ENCODE measurements around the gene PTPN11. TPM values are rescaled to one million over a fixed set of nuclear protein-coding genes. Genes with fewer than 3 reads are reported as not detected.

Gene PTPN11
- total RNA-seq, 1 donor from 2014 or later: 86.3 TPM

DNA sequence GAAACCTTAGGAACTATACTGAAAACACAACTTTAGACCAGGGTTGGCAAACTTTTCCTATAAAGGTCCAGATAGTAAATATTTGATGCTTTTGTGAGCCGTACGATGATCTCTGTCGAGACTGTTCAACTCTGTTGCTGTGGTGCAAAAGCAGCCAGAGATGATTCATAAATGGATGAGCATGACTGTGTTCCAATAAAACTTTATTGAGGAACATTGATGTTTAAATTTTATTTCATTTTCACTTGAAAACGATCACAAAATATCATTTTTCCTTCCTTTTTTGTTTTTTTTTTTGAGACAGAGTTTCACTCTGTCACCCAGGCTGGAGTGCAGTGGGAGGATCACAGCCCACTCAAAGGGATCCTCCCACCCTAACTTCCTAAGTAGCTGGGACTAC, 105.5 kb downstream of the PTPN11 start:
- Mint-ChIP-seq H3K36me3 (no peaks in the 10 kb centered on the region), H3K27ac (no peak overlapping the region), H3K4me1 (no peaks in the 10 kb centered on the region), H3K9me3 (peaks cover 4% of the 10 kb centered on the region), H3K27me3 (ENCODE audit: low read depth) (peaks cover 3% of the 10 kb centered on the region), H3K4me3 (no peak overlapping the region)
- DNase-seq (ENCODE audit: low spot score in 2 of 2, unreplicated experiment in 2 of 2): no peak
- TF ChIP-seq, protein P1, sequence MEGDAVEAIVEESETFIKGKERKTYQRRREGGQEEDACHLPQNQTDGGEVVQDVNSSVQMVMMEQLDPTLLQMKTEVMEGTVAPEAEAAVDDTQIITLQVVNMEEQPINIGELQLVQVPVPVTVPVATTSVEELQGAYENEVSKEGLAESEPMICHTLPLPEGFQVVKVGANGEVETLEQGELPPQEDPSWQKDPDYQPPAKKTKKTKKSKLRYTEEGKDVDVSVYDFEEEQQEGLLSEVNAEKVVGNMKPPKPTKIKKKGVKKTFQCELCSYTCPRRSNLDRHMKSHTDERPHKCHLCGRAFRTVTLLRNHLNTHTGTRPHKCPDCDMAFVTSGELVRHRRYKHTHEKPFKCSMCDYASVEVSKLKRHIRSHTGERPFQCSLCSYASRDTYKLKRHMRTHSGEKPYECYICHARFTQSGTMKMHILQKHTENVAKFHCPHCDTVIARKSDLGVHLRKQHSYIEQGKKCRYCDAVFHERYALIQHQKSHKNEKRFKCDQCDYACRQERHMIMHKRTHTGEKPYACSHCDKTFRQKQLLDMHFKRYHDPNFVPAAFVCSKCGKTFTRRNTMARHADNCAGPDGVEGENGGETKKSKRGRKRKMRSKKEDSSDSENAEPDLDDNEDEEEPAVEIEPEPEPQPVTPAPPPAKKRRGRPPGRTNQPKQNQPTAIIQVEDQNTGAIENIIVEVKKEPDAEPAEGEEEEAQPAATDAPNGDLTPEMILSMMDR (IDR thresholded peaks at IDR 0.05; ENCODE audit: unreplicated experiment): no peak

DNA sequence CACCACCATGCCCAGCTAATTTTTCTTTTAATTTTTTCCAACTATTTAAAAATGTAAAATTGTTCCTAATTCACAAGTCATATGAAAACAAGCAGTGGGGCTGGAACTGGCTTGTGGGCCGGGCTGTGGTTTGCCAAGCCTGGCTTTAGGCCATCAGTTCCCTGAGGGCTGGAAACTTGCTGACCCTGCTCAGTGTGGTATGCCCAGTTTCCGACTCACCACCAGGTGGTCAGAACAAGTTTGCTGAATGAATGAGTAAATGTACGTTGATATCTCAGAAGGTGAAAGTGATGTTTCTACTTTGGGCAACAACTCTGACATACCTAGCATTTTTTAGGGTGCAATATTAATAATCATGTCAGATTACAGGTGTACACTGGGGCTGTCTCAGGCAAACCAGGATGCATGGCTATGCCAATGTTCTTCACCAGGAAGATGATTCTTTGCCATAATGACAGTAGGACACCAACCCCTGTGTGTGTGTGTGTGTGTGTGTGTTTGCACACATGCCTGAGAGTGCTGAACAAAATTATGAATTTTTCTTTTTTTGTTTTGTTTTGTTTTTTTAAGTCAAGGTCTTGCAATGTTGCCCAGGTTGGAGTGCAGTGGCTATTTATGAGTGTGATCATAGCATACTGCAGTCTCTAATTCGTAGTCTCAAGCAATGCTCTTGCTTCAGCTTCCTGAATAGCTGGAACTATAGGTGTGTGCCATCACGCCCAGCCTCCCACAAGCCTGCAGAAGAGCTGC, 106.1 kb downstream of the PTPN11 start:
- H3K4me3 Mint-ChIP-seq: no peak overlapping the region
- H3K9me3 Mint-ChIP-seq: peaks cover 4% of the 10 kb centered on the region
- H3K36me3 Mint-ChIP-seq: no peaks in the 10 kb centered on the region
- peaks cover 3% of the 10 kb centered on the region for H3K27me3 Mint-ChIP-seq (ENCODE audit: low read depth)
- TF ChIP-seq, protein P1 (IDR thresholded peaks at IDR 0.05; ENCODE audit: unreplicated experiment): no peak
- no peak for DNase-seq (ENCODE audit: low spot score in 2 of 2, unreplicated experiment in 2 of 2)
- no peaks in the 10 kb centered on the region for H3K4me1 Mint-ChIP-seq
- no peak overlapping the region for H3K27ac Mint-ChIP-seq

DNA sequence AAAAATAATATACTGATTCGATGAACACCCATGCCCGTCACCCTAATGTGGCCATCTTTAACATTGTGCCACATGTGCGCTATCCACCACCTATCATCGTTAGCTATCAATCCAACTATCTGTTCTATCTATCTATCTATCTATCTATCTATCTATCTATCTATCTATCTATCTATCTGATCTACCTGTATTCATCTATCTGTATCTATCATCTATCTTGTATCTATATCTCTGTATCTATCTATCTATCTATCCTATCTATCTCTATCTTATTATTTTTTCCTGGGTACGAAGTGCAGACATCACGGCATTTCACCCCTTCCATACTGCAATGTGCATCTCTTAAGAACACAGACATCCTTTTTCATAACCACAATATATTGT, 106.7 kb downstream of the PTPN11 start:
- Mint-ChIP-seq H3K4me3 (no peak overlapping the region), H3K27me3 (ENCODE audit: low read depth) (peaks cover 3% of the 10 kb centered on the region), H3K36me3 (no peaks in the 10 kb centered on the region), H3K27ac (no peak overlapping the region), H3K4me1 (no peaks in the 10 kb centered on the region), H3K9me3 (peaks cover 4% of the 10 kb centered on the region)
- DNase-seq (ENCODE audit: low spot score in 2 of 2, unreplicated experiment in 2 of 2): no peak
- TF ChIP-seq, protein P1 (IDR thresholded peaks at IDR 0.05; ENCODE audit: unreplicated experiment): no peak

DNA sequence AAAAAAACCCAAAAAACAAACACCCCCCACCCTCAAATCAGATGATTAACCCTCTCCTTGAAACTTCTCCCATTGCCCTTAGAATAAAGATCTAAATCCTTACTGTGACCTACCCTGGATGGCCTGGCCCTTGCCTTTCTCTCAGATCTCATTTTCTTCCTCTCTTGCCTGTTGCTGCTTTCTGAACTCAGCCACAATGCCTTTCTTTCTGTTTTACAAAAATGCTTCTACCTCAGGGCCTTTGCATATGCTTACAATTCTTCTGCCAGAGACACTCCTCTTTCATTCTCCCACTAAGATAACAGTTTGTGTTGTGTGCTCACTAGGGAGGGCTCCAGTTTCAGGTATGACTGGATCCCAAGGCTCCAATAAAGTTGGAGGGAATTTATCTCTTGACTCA, 108.3 kb downstream of the PTPN11 start:
- Mint-ChIP-seq H3K4me3 (no peak overlapping the region), H3K9me3 (peaks cover 4% of the 10 kb centered on the region), H3K36me3 (no peaks in the 10 kb centered on the region), H3K27ac (no peak overlapping the region), H3K27me3 (ENCODE audit: low read depth) (peaks cover 3% of the 10 kb centered on the region), H3K4me1 (no peaks in the 10 kb centered on the region)
- TF ChIP-seq, protein P1 (IDR thresholded peaks at IDR 0.05; ENCODE audit: unreplicated experiment): no peak
- no peak for DNase-seq (ENCODE audit: low spot score in 2 of 2, unreplicated experiment in 2 of 2)

- H3K27me3 Mint-ChIP-seq (ENCODE audit: low read depth): peaks cover 3% of the 10 kb centered on the region
- H3K4me1 Mint-ChIP-seq: no peaks in the 10 kb centered on the region
- TF ChIP-seq, protein P1 (IDR thresholded peaks at IDR 0.05; ENCODE audit: unreplicated experiment): no peak
- no peak overlapping the region for H3K27ac Mint-ChIP-seq
- DNase-seq (ENCODE audit: low spot score in 2 of 2, unreplicated experiment in 2 of 2): no peak
- no peak overlapping the region for H3K4me3 Mint-ChIP-seq
- no peaks in the 10 kb centered on the region for H3K36me3 Mint-ChIP-seq
- H3K9me3 Mint-ChIP-seq: peaks cover 4% of the 10 kb centered on the region
These were observed 108.8 kb downstream of the PTPN11 start for GRCh38 chr12:112527501-112527900.
